Tibial nerve (tissue), 4 donors: ENCODE data around the gene MSI2. TPM values are rescaled to one million over a fixed set of nuclear protein-coding genes. Genes with fewer than 3 reads are reported as not detected.

Experiments used
- DNase-seq, 2 donors: peaks; one replicate each; pipeline ENCODE4 v3.0.0-alpha.2; 2019; ENCODE audit warnings: low spot score in 2 of 2
- H3K27ac ChIP-seq, 4 donors: fragments of 200-600 bp; sonication (generic) in 3 of 4; one replicate each; pipeline ENCODE4 v1.5.1; 2017 to 2019; ENCODE audit warnings: mild to moderate bottlenecking in 1 of 4
- H3K27me3 ChIP-seq, 2 donors: fragments of 200-600 bp; sonication (generic) in 1 of 2; one replicate each; pipeline versions ENCODE4 v1.5.1 to v1.6.0; 2017 to 2019
- H3K36me3 ChIP-seq, 3 donors: fragments of 200-600 bp; sonication (generic); one replicate each; pipeline ENCODE4 v1.5.1; 2018 to 2019
- H3K4me1 ChIP-seq, 4 donors: fragments of 200-600 bp; sonication (generic) in 3 of 4; one replicate each; pipeline ENCODE4 v1.5.1; 2017 to 2019
- H3K4me3 ChIP-seq, 4 donors: fragments of 200-600 bp; sonication (generic) in 3 of 4; one replicate each; pipeline ENCODE4 v1.5.1; 2017 to 2019; ENCODE audit warnings: mild to moderate bottlenecking in 1 of 4, moderate library complexity in 1 of 4
- H3K9me3 ChIP-seq, 4 donors: fragments of 200-600 bp; sonication (generic) in 3 of 4; one replicate each; pipeline ENCODE4 v1.5.1; 2017 to 2019
- CTCF ChIP-seq, 5 experiments: fragments of 200-600 bp in 3 of 5; fragments of 450-650 bp in 2 of 5; sonication (generic) in 3 of 5; IDR thresholded peaks; one replicate each; pipeline ENCODE4 v1.5.1; 2016 to 2019; ENCODE audit warnings: antibody characterized with exemption in 5 of 5, mild to moderate bottlenecking in 3 of 5, moderate library complexity in 2 of 5
- EP300 ChIP-seq, 2 donors: sonication (generic); formaldehyde crosslinking; IDR thresholded peaks; one replicate each; pipeline ENCODE4 v1.6.1; 2017; ENCODE audit warnings: antibody characterized with exemption in 2 of 2, mild to moderate bottlenecking in 1 of 2
- POLR2A ChIP-seq, 2 donors: fragments of 450-650 bp; IDR thresholded peaks; one replicate each; pipeline ENCODE4 v1.6.1; 2017; ENCODE audit warnings: antibody characterized with exemption in 2 of 2, mild to moderate bottlenecking in 2 of 2, moderate library complexity in 2 of 2
- WGBS, 2 donors: methylation state at CpG; one replicate each; pipeline ENCODE4 v1.1.5; 2018; 5-methylcytosine and 5-hydroxymethylcytosine counted together
- total RNA-seq, 4 donors: library from RNA; depleted of rRNA; stranded (reverse); fragments of >200 nt; gene quantifications; one replicate each; pipeline ENCODE4 v1.1.0, GENCODE V29; 2016

The MSI2 gene
- total RNA-seq, 4 donors from 2014 or later: 11.5 to 18.3 (median 14.2) TPM

GRCh38 chr17:57375040-57375769 is 118.9 kb downstream of the MSI2 start:
- 82 to 85% methylated on average over 11 of the region's 11 CpGs for WGBS, 2 donors
- TF ChIP-seq POLR2A (IDR thresholded peaks at IDR 0.05) (no peak), EP300 (IDR thresholded peaks at IDR 0.05) (no peak), CTCF (IDR thresholded peaks at IDR 0.05) (no peak)
- Histone ChIP-seq H3K4me3 (no peak overlapping the region), H3K36me3 (no peaks in the 10 kb centered on the region), H3K27ac (no peak overlapping the region), H3K4me1 (no peaks in the 10 kb centered on the region), H3K27me3 (no peaks in the 10 kb centered on the region), H3K9me3 (peaks cover 0 to 11% (median 0%) of the 10 kb centered on the region in 4 donors)
- DNase-seq: no peak

- Histone ChIP-seq H3K9me3 (peaks cover 0 to 11% (median 0%) of the 10 kb centered on the region in 4 donors), H3K36me3 (no peaks in the 10 kb centered on the region), H3K27ac (no peak overlapping the region), H3K27me3 (no peaks in the 10 kb centered on the region), H3K4me3 (no peak overlapping the region), H3K4me1 (no peaks in the 10 kb centered on the region)
- WGBS, 2 donors: 85% methylated on average over 12 of the region's 12 CpGs
- no peak for DNase-seq
- no peak for TF ChIP-seq POLR2A (IDR thresholded peaks at IDR 0.05)
- TF ChIP-seq CTCF (IDR thresholded peaks at IDR 0.05): no peak
- no peak for TF ChIP-seq EP300 (IDR thresholded peaks at IDR 0.05)
These were observed 119.5 kb downstream of the MSI2 start for GRCh38 chr17:57375770-57376225.

GRCh38 chr17:57377094-57377493 is 120.8 kb downstream of the MSI2 start:
- H3K36me3 ChIP-seq: no peaks in the 10 kb centered on the region
- TF ChIP-seq CTCF (IDR thresholded peaks at IDR 0.05) (no peak), EP300 (IDR thresholded peaks at IDR 0.05) (no peak), POLR2A (IDR thresholded peaks at IDR 0.05) (no peak)
- no peak for DNase-seq
- H3K27ac ChIP-seq: no peak overlapping the region
- no peak overlapping the region for H3K4me3 ChIP-seq
- H3K4me1 ChIP-seq: no peaks in the 10 kb centered on the region
- 90 to 97% methylated on average over 7 of the region's 7 CpGs for WGBS, 2 donors
- peaks cover 0 to 11% (median 0%) of the 10 kb centered on the region in 4 donors for H3K9me3 ChIP-seq
- no peaks in the 10 kb centered on the region for H3K27me3 ChIP-seq

- WGBS, 2 donors: 56 to 59% methylated on average over 13 of the region's 13 CpGs
- Histone ChIP-seq H3K36me3 (no peaks in the 10 kb centered on the region), H3K9me3 (peaks cover 0 to 6% (median 0%) of the 10 kb centered on the region in 4 donors), H3K27me3 (no peaks in the 10 kb centered on the region), H3K4me3 (no peak overlapping the region), H3K27ac (no peak overlapping the region), H3K4me1 (no peaks in the 10 kb centered on the region)
- TF ChIP-seq EP300 (IDR thresholded peaks at IDR 0.05): no peak
- DNase-seq: no peak
These were observed 123.0 kb downstream of the MSI2 start for GRCh38 chr17:57379237-57379894.

- DNase-seq: no peak
- Histone ChIP-seq H3K36me3 (no peaks in the 10 kb centered on the region), H3K4me3 (no peak overlapping the region), H3K27ac (no peak overlapping the region), H3K9me3 (peaks cover 0 to 7% (median 0%) of the 10 kb centered on the region in 4 donors), H3K27me3 (no peaks in the 10 kb centered on the region), H3K4me1 (no peaks in the 10 kb centered on the region)
- WGBS, 2 donors: 91 to 93% methylated on average over 12 of the region's 12 CpGs
- TF ChIP-seq CTCF (IDR thresholded peaks at IDR 0.05): no peak
- TF ChIP-seq POLR2A (IDR thresholded peaks at IDR 0.05): no peak
- no peak for TF ChIP-seq EP300 (IDR thresholded peaks at IDR 0.05)
These were observed 123.6 kb downstream of the MSI2 start for GRCh38 chr17:57379895-57380434.
